ENCODE data around the gene TAF11L11.

GRCh38 chr5:17625686-17626085, 21.7 kb downstream of the TAF11L11 start:
- TF ChIP-seq CTCF (conservative IDR thresholded peaks at IDR 0.05 in 1 of 2, IDR thresholded peaks at IDR 0.05 in 1 of 2; ENCODE audit: extremely low read depth in 1 of 2, insufficient read depth in 1 of 2, low read depth in 1 of 2, low read length in 2 of 2) (no peak), EZH2 (IDR thresholded peaks at IDR 0.05; ENCODE audit: borderline replicate concordance, low read length) (no peak)

Measured in mammary epithelial cell (primary cell).